GM19372 (cell line): ENCODE results near the gene NNAT.

Source experiments
- ATAC-seq: cut with Tn5 transposase; IDR thresholded peaks from one replicate; pipeline ENCODE4 v1.9.1; 2021; ENCODE audit warnings: mild to moderate bottlenecking, low read depth, moderate library complexity; ENCODE audit not compliant: unreplicated experiment

Gene NNAT

GRCh38 chr20:37501940-37502339, 19.1 kb upstream of the NNAT start:
- ATAC-seq = no peak

- ATAC-seq = no peak
Observed at GRCh38 chr20:37502654-37503053, 18.4 kb upstream of the NNAT start.

- no peak for ATAC-seq
Observed at GRCh38 chr20:37503256-37503927, 17.7 kb upstream of the NNAT start.

GRCh38 chr20:37504404-37505096, 16.5 kb upstream of the NNAT start:
- ATAC-seq = no peak

- ATAC-seq = no peak
Observed at GRCh38 chr20:37505263-37506151, 15.5 kb upstream of the NNAT start.

- no peak for ATAC-seq
Observed at GRCh38 chr20:37506152-37506725, 14.8 kb upstream of the NNAT start.

GRCh38 chr20:37510226-37510625, 10.8 kb upstream of the NNAT start:
- no peak for ATAC-seq

GRCh38 chr20:37511610-37512275, 9.3 kb upstream of the NNAT start:
- no peak for ATAC-seq

GRCh38 chr20:37513779-37514359, 7.2 kb upstream of the NNAT start:
- ATAC-seq = no peak

GRCh38 chr20:37515876-37516275, 5.2 kb upstream of the NNAT start:
- no peak for ATAC-seq

GRCh38 chr20:37516811-37517750, 4.0 kb upstream of the NNAT start:
- no peak for ATAC-seq

GRCh38 chr20:37518059-37518458, 3.0 kb upstream of the NNAT start:
- no peak for ATAC-seq

- ATAC-seq = no peak
Observed at GRCh38 chr20:37518606-37519507, 2.2 kb upstream of the NNAT start.

GRCh38 chr20:37519508-37520418, 1.3 kb upstream of the NNAT start:
- no peak for ATAC-seq

- ATAC-seq = no peak
Observed at GRCh38 chr20:37520419-37520955, 563 bp upstream of the NNAT start.

- no peak for ATAC-seq
Observed at GRCh38 chr20:37522260-37523011, 1.4 kb downstream of the NNAT start.
